Astrocyte (in vitro differentiated cells and primary cell): Measurements from ENCODE around the gene BTBD18. TPM values are rescaled to one million over a fixed set of nuclear protein-coding genes. Genes with fewer than 3 reads are reported as not detected.

Experiments used
- DNase-seq: peaks from one replicate; pipeline ENCODE4 v3.0.0-alpha.2; 2010; ENCODE audit warnings: low read depth
- FAIRE-seq: peaks from 2 replicates; lab custom pipeline; 2011; peaks lifted over from hg19 to GRCh38; lab: Jason Lieb, UNC
- H2AFZ ChIP-seq: 2 replicates; pipeline ENCODE4 v1.6.0; 2012; ENCODE audit warnings: low read depth, low read length, inconsistent platforms
- H3K27ac ChIP-seq: 2 replicates; pipeline ENCODE4 v1.5.1; 2011; ENCODE audit warnings: low read depth, low read length, inconsistent platforms
- H3K27me3 ChIP-seq: 2 replicates; pipeline ENCODE4 v1.6.0; 2011; ENCODE audit warnings: low read length, inconsistent platforms; ENCODE audit not compliant: insufficient read depth
- H3K36me3 ChIP-seq: 2 replicates; pipeline ENCODE4 v1.5.1; 2011; ENCODE audit warnings: low read length, inconsistent platforms; ENCODE audit not compliant: insufficient read depth
- H3K4me1 ChIP-seq: 2 replicates; pipeline ENCODE4 v1.5.1; 2011; ENCODE audit warnings: low read length, inconsistent platforms; ENCODE audit not compliant: insufficient read depth
- H3K4me2 ChIP-seq: 2 replicates; pipeline ENCODE4 v1.6.0; 2012; ENCODE audit warnings: low read length, inconsistent platforms
- H3K4me3 ChIP-seq: 2 replicates; pipeline ENCODE4 v1.5.1; 2011; ENCODE audit warnings: low read depth, mild to moderate bottlenecking, low read length, inconsistent platforms; ENCODE audit not compliant: insufficient read depth
- H3K79me2 ChIP-seq: 2 replicates; pipeline ENCODE4 v1.6.0; 2012; ENCODE audit warnings: mild to moderate bottlenecking, low read length, inconsistent platforms; ENCODE audit not compliant: insufficient read depth
- H3K9ac ChIP-seq: 2 replicates; pipeline ENCODE4 v1.6.0; 2012; ENCODE audit warnings: mild to moderate bottlenecking, low read length, inconsistent platforms
- H3K9me3 ChIP-seq: 2 replicates; pipeline ENCODE4 v1.5.1; 2012; ENCODE audit warnings: low read depth, mild to moderate bottlenecking, low read length, inconsistent platforms; ENCODE audit not compliant: insufficient read depth
- H4K20me1 ChIP-seq: 2 replicates; pipeline ENCODE4 v1.6.0; 2012; ENCODE audit warnings: low read length, inconsistent platforms; ENCODE audit not compliant: insufficient read depth
- H3K27ac Mint-ChIP-seq: one replicate; pipeline ENCODE4 v1.8.0; 2021; ENCODE audit warnings: mild to moderate bottlenecking, mixed read lengths; ENCODE audit not compliant: unreplicated experiment
- H3K27me3 Mint-ChIP-seq: one replicate; pipeline ENCODE4 v1.8.0; 2021; ENCODE audit warnings: low read depth, mixed read lengths; ENCODE audit not compliant: unreplicated experiment
- H3K36me3 Mint-ChIP-seq: one replicate; pipeline ENCODE4 v1.8.0; 2021; ENCODE audit warnings: low read depth, mixed read lengths; ENCODE audit not compliant: unreplicated experiment
- H3K4me1 Mint-ChIP-seq: one replicate; pipeline ENCODE4 v1.8.0; 2021; ENCODE audit warnings: low read depth, mixed read lengths; ENCODE audit not compliant: unreplicated experiment
- H3K4me3 Mint-ChIP-seq: one replicate; pipeline ENCODE4 v1.8.0; 2021; ENCODE audit warnings: mild to moderate bottlenecking, moderate library complexity, mixed read lengths; ENCODE audit not compliant: unreplicated experiment
- H3K9me3 Mint-ChIP-seq: one replicate; pipeline ENCODE4 v1.8.0; 2021; ENCODE audit warnings: mild to moderate bottlenecking, mixed read lengths; ENCODE audit not compliant: unreplicated experiment
- EZH2 ChIP-seq: IDR thresholded peaks from 2 replicates; pipeline ENCODE4 v1.6.1; 2012; ENCODE audit warnings: mild to moderate bottlenecking, low read length, inconsistent platforms; ENCODE audit not compliant: insufficient read depth
- total RNA-seq: library from RNA; stranded (reverse); gene quantifications from 2 replicates; pipeline ENCODE4 v1.2.1, GENCODE V29; 2021
- TF ChIP-seq, protein P1 (sequence below): IDR thresholded peaks from 2 replicates; pipeline ENCODE4 v1.5.1; 2011; ENCODE audit warnings: low read depth, mild to moderate bottlenecking, inconsistent platforms, low read length, moderate library complexity; ENCODE audit not compliant: insufficient read depth

Gene BTBD18
- total RNA-seq, 1 donor from 2014 or later: not detected

DNA sequence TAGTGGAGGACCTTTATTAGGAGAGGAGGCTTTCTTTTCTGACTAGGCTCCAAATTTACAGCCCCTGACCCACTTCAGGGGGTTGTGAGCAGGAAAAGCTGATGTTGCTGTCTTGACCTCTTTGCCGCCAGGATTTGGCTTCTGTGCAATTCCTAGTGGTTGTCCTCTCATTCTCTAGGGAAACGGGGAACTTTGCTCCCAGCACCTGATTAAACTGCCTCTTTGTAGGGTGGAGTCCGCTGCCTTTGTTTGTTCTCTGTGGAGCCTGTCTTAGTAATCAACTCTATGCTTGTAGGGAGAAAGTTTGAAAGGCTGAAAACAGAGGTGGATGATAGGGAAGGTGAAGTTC, 26.3 kb upstream of the BTBD18 start:
- H3K9ac ChIP-seq: peak overlapping the region; percentile 79
- H3K9me3 ChIP-seq: no peaks in the 10 kb centered on the region
- no peaks in the 10 kb centered on the region for H3K36me3 ChIP-seq
- H3K36me3 Mint-ChIP-seq: peaks cover 8% of the 10 kb centered on the region
- peak overlapping the region; percentile 82 for H3K4me2 ChIP-seq
- H4K20me1 ChIP-seq: peaks cover 94% of the 10 kb centered on the region
- H3K79me2 ChIP-seq: peaks cover 99% of the 10 kb centered on the region
- peaks cover 46% of the 10 kb centered on the region for H3K4me1 ChIP-seq
- H3K27ac Mint-ChIP-seq: peak overlapping the region; percentile 94
- no peak overlapping the region for H2AFZ ChIP-seq
- H3K4me3 Mint-ChIP-seq: peak overlapping the region; percentile 75
- H3K27me3 Mint-ChIP-seq: no peaks in the 10 kb centered on the region
- H3K9me3 Mint-ChIP-seq: no peaks in the 10 kb centered on the region
- DNase-seq: no peak
- peak overlapping the region; percentile 48 for H3K4me3 ChIP-seq
- FAIRE-seq: no peak
- H3K27me3 ChIP-seq: no peaks in the 10 kb centered on the region
- TF ChIP-seq EZH2: no peak
- TF ChIP-seq, protein P1, sequence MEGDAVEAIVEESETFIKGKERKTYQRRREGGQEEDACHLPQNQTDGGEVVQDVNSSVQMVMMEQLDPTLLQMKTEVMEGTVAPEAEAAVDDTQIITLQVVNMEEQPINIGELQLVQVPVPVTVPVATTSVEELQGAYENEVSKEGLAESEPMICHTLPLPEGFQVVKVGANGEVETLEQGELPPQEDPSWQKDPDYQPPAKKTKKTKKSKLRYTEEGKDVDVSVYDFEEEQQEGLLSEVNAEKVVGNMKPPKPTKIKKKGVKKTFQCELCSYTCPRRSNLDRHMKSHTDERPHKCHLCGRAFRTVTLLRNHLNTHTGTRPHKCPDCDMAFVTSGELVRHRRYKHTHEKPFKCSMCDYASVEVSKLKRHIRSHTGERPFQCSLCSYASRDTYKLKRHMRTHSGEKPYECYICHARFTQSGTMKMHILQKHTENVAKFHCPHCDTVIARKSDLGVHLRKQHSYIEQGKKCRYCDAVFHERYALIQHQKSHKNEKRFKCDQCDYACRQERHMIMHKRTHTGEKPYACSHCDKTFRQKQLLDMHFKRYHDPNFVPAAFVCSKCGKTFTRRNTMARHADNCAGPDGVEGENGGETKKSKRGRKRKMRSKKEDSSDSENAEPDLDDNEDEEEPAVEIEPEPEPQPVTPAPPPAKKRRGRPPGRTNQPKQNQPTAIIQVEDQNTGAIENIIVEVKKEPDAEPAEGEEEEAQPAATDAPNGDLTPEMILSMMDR: no peak
- peaks cover 82% of the 10 kb centered on the region for H3K4me1 Mint-ChIP-seq
- peak overlapping the region; percentile 88 for H3K27ac ChIP-seq

DNA sequence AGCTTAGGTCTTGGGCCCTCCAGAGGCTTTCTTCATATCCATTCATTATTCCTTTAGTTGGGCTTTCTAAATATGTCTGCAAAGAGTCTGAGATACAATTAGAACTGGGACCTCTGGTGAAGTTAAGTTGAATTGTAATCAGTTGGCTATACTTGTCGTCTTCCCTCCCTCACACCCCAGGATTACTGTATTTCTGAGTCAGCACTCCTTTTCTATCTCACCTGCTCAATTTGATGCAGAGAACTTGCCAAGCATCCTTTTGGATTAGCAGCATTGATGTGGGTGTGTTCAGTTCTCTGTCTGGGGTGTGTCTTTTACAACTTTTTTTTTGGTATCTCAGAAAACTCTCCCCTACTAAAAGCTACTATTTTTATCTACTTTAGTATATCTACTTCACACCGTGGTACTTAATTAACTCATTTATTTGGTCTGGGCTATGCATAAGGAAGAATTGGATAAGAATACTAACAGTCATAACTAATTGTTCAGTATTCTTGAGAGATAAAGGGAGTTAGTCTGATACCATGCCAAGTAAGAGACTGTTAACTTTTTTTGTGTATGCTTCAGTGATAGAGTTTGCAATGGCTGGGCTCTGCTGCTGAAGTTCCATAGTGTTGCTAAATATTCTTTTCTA, 25.1 kb upstream of the BTBD18 start:
- H3K9me3 ChIP-seq: no peaks in the 10 kb centered on the region
- H3K4me1 Mint-ChIP-seq: peaks cover 83% of the 10 kb centered on the region
- no peaks in the 10 kb centered on the region for H3K9me3 Mint-ChIP-seq
- no peaks in the 10 kb centered on the region for H3K27me3 Mint-ChIP-seq
- H4K20me1 ChIP-seq: peaks cover 94% of the 10 kb centered on the region
- no peak for FAIRE-seq
- H2AFZ ChIP-seq: no peak overlapping the region
- peaks cover 99% of the 10 kb centered on the region for H3K79me2 ChIP-seq
- H3K36me3 Mint-ChIP-seq: peaks cover 11% of the 10 kb centered on the region
- peak overlapping the region; percentile 82 for H3K4me2 ChIP-seq
- TF ChIP-seq, protein P1: no peak
- TF ChIP-seq EZH2: no peak
- H3K27me3 ChIP-seq: no peaks in the 10 kb centered on the region
- H3K36me3 ChIP-seq: no peaks in the 10 kb centered on the region
- no peak for DNase-seq
- peak overlapping the region; percentile 79 for H3K9ac ChIP-seq
- peaks cover 51% of the 10 kb centered on the region for H3K4me1 ChIP-seq
- peak overlapping the region; percentile 46 for H3K4me3 Mint-ChIP-seq
- peak overlapping the region; percentile 94 for H3K27ac Mint-ChIP-seq
- peak overlapping the region; percentile 88 for H3K27ac ChIP-seq
- H3K4me3 ChIP-seq: no peak overlapping the region

DNA sequence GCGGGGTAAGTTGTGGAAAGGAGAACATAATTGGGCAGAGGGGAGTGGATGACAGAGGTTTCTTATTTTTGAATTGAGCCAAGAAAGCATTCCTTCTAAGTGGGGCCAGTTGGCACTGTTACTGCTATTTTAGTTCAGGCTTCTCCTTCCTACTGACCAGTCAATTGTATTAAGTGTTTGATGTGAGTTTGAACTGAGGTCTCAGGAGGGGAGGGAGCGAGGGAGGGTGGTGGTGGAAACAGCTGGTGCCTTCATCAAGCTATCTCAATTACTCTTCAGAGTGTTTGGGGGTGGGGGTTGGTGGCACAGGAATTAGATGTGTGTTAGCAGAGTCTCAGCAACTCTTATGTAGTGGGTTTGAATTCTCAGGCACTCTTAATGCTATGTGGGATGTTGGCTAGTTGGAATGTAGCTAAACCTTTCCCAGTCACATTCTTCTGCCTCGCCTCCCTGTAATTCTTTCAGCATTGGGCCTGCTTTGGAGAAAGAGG, 24.5 kb upstream of the BTBD18 start:
- Histone ChIP-seq H3K27me3 (no peaks in the 10 kb centered on the region), H4K20me1 (peaks cover 94% of the 10 kb centered on the region), H3K9me3 (no peaks in the 10 kb centered on the region), H2AFZ (no peak overlapping the region), H3K9ac (peak overlapping the region; percentile 79), H3K4me3 (no peak overlapping the region), H3K79me2 (peaks cover 99% of the 10 kb centered on the region), H3K27ac (peak overlapping the region; percentile 88), H3K36me3 (no peaks in the 10 kb centered on the region), H3K4me1 (peaks cover 51% of the 10 kb centered on the region), H3K4me2 (peak overlapping the region; percentile 82)
- FAIRE-seq: no peak
- peaks cover 80% of the 10 kb centered on the region for H3K4me1 Mint-ChIP-seq
- H3K4me3 Mint-ChIP-seq: peak overlapping the region; percentile 41
- no peak for TF ChIP-seq EZH2
- peaks cover 11% of the 10 kb centered on the region for H3K36me3 Mint-ChIP-seq
- no peaks in the 10 kb centered on the region for H3K27me3 Mint-ChIP-seq
- DNase-seq: peak; percentile 90
- H3K9me3 Mint-ChIP-seq: no peaks in the 10 kb centered on the region
- peak overlapping the region; percentile 94 for H3K27ac Mint-ChIP-seq
